ENCODE data around the gene MTG2.

Gene MTG2

GRCh38 chr20:62232770-62233645 is 50.2 kb downstream of the MTG2 start:
- no peak overlapping the region for H3K27ac Mint-ChIP-seq
- no peak for ATAC-seq
- no peak for DNase-seq
- no peaks in the 10 kb centered on the region for H3K9me3 Mint-ChIP-seq
- no peak overlapping the region for H3K4me3 Mint-ChIP-seq
- peaks cover 6% of the 10 kb centered on the region for H3K27me3 Mint-ChIP-seq
- H3K4me1 Mint-ChIP-seq = peaks cover 8% of the 10 kb centered on the region

GRCh38 chr20:62233684-62234083 is 50.9 kb downstream of the MTG2 start:
- no peak for DNase-seq
- Mint-ChIP-seq H3K4me3 (no peak overlapping the region), H3K27ac (no peak overlapping the region), H3K4me1 (peaks cover 10% of the 10 kb centered on the region), H3K27me3 (peaks cover 6% of the 10 kb centered on the region), H3K9me3 (no peaks in the 10 kb centered on the region)
- ATAC-seq = no peak

GRCh38 chr20:62234339-62234738 is 51.5 kb downstream of the MTG2 start:
- DNase-seq = no peak
- H3K27ac Mint-ChIP-seq = no peak overlapping the region
- no peaks in the 10 kb centered on the region for H3K9me3 Mint-ChIP-seq
- peaks cover 6% of the 10 kb centered on the region for H3K27me3 Mint-ChIP-seq
- peaks cover 13% of the 10 kb centered on the region for H3K4me1 Mint-ChIP-seq
- ATAC-seq = no peak
- no peak overlapping the region for H3K4me3 Mint-ChIP-seq

GRCh38 chr20:62235001-62235776 is 52.4 kb downstream of the MTG2 start:
- Mint-ChIP-seq H3K4me3 (no peak overlapping the region), H3K9me3 (no peaks in the 10 kb centered on the region), H3K4me1 (peaks cover 21% of the 10 kb centered on the region), H3K27me3 (peaks cover 6% of the 10 kb centered on the region), H3K27ac (no peak overlapping the region)
- DNase-seq (no peak), ATAC-seq (no peak)

- H3K27ac Mint-ChIP-seq = no peak overlapping the region
- peaks cover 27% of the 10 kb centered on the region for H3K4me1 Mint-ChIP-seq
- H3K9me3 Mint-ChIP-seq = no peaks in the 10 kb centered on the region
- DNase-seq (no peak), ATAC-seq (no peak)
- peaks cover 6% of the 10 kb centered on the region for H3K27me3 Mint-ChIP-seq
- H3K4me3 Mint-ChIP-seq = no peak overlapping the region
Measured at GRCh38 chr20:62235777-62236157, 52.9 kb downstream of the MTG2 start.

GRCh38 chr20:62236200-62236599 is 53.4 kb downstream of the MTG2 start:
- H3K27me3 Mint-ChIP-seq = peaks cover 6% of the 10 kb centered on the region
- H3K27ac Mint-ChIP-seq = no peak overlapping the region
- ATAC-seq = no peak
- H3K4me3 Mint-ChIP-seq = no peak overlapping the region
- no peak for DNase-seq
- H3K9me3 Mint-ChIP-seq = no peaks in the 10 kb centered on the region
- peaks cover 30% of the 10 kb centered on the region for H3K4me1 Mint-ChIP-seq

- DNase-seq (no peak), ATAC-seq (no peak)
- no peaks in the 10 kb centered on the region for H3K9me3 Mint-ChIP-seq
- H3K4me1 Mint-ChIP-seq = peaks cover 37% of the 10 kb centered on the region
- H3K27ac Mint-ChIP-seq = peak overlapping the region in 1 of 2 donors; percentile 9
- no peak overlapping the region for H3K4me3 Mint-ChIP-seq
- H3K27me3 Mint-ChIP-seq = peaks cover 6% of the 10 kb centered on the region
Measured at GRCh38 chr20:62236766-62237513, 54.1 kb downstream of the MTG2 start.

GRCh38 chr20:62237514-62237800 is 54.6 kb downstream of the MTG2 start:
- H3K4me3 Mint-ChIP-seq = peak overlapping the region; percentile 88 to 91
- peak overlapping the region; percentile 37 to 73 for H3K27ac Mint-ChIP-seq
- DNase-seq = no peak
- peaks cover 40% of the 10 kb centered on the region for H3K4me1 Mint-ChIP-seq
- H3K27me3 Mint-ChIP-seq = peaks cover 6% of the 10 kb centered on the region
- H3K9me3 Mint-ChIP-seq = no peaks in the 10 kb centered on the region
- ATAC-seq = no peak

- H3K27me3 Mint-ChIP-seq = peaks cover 6% of the 10 kb centered on the region
- H3K4me3 Mint-ChIP-seq = peak within 1 kb of the TSS; percentile 88 to 91
- peak within 1 kb of the TSS; percentile 88 to 94 for H3K27ac Mint-ChIP-seq
- DNase-seq (peak; percentile 100), ATAC-seq (peak; percentile 99)
- peaks cover 46% of the 10 kb centered on the region for H3K4me1 Mint-ChIP-seq
- no peaks in the 10 kb centered on the region for H3K9me3 Mint-ChIP-seq
Measured at GRCh38 chr20:62237801-62238568, 55.2 kb downstream of the MTG2 start, which contains the start of gene OSBPL2. Gene OSBPL2, plus strand, starts transcription at chr20:62238521. Its CDS starts 17,664 bp downstream, at chr20:62256185.

- peak overlapping the region; percentile 88 to 94 for H3K27ac Mint-ChIP-seq
- H3K9me3 Mint-ChIP-seq = no peaks in the 10 kb centered on the region
- ATAC-seq (peak; percentile 8), DNase-seq (no peak)
- H3K4me1 Mint-ChIP-seq = peaks cover 47% of the 10 kb centered on the region
- peaks cover 6% of the 10 kb centered on the region for H3K27me3 Mint-ChIP-seq
- H3K4me3 Mint-ChIP-seq = peak overlapping the region; percentile 83 to 88
Measured at GRCh38 chr20:62238569-62239277, 55.9 kb downstream of the MTG2 start.

- DNase-seq (no peak), ATAC-seq (no peak)
- H3K4me3 Mint-ChIP-seq = peak overlapping the region; percentile 83 to 86
- H3K9me3 Mint-ChIP-seq = no peaks in the 10 kb centered on the region
- peak overlapping the region; percentile 88 to 94 for H3K27ac Mint-ChIP-seq
- peaks cover 6% of the 10 kb centered on the region for H3K27me3 Mint-ChIP-seq
- H3K4me1 Mint-ChIP-seq = peaks cover 54% of the 10 kb centered on the region
Measured at GRCh38 chr20:62239278-62239879, 56.6 kb downstream of the MTG2 start.

- no peaks in the 10 kb centered on the region for H3K9me3 Mint-ChIP-seq
- H3K4me3 Mint-ChIP-seq = peak overlapping the region; percentile 26 to 83
- H3K4me1 Mint-ChIP-seq = peaks cover 60% of the 10 kb centered on the region
- DNase-seq (no peak), ATAC-seq (no peak)
- H3K27me3 Mint-ChIP-seq = no peaks in the 10 kb centered on the region
- H3K27ac Mint-ChIP-seq = no peak overlapping the region
Measured at GRCh38 chr20:62240020-62240685, 57.3 kb downstream of the MTG2 start.

GRCh38 chr20:62241506-62241905 is 58.7 kb downstream of the MTG2 start:
- ATAC-seq (no peak), DNase-seq (no peak)
- Mint-ChIP-seq H3K9me3 (no peaks in the 10 kb centered on the region), H3K27me3 (no peaks in the 10 kb centered on the region), H3K4me1 (peaks cover 65% of the 10 kb centered on the region), H3K27ac (no peak overlapping the region), H3K4me3 (no peak overlapping the region)

- H3K4me1 Mint-ChIP-seq = peaks cover 72% of the 10 kb centered on the region
- H3K9me3 Mint-ChIP-seq = no peaks in the 10 kb centered on the region
- no peaks in the 10 kb centered on the region for H3K27me3 Mint-ChIP-seq
- ATAC-seq (no peak), DNase-seq (no peak)
- H3K27ac Mint-ChIP-seq = no peak overlapping the region
- H3K4me3 Mint-ChIP-seq = no peak overlapping the region
Measured at GRCh38 chr20:62242176-62242575, 59.3 kb downstream of the MTG2 start.
